Right lobe of liver (tissue), 6 donors: Measurements from ENCODE around the gene NTN4. TPM values are rescaled to one million over a fixed set of nuclear protein-coding genes. Genes with fewer than 3 reads are reported as not detected.
"Not testable (repeated sequence)": the region's sequence is repeated elsewhere in the genome, so short reads cannot be mapped to it uniquely, and the experiment has no call there.

Source experiments
- ATAC-seq, 4 donors: fragments of 200-7000 bp; cut with Tn5 transposase; one replicate each; pipeline ENCODE4 v1.9.1; 2020; ENCODE audit warnings: mild to moderate bottlenecking in 4 of 4, moderate library complexity in 4 of 4
- DNase-seq, 3 donors: peaks; one replicate each; pipeline ENCODE4 v3.0.0-alpha.2; 2020
- H3K27ac ChIP-seq, 3 donors: fragments of 200-600 bp; one replicate each; pipeline ENCODE4 v1.8.0; 2022
- H3K27me3 ChIP-seq, 2 donors: fragments of 200-600 bp; one replicate each; pipeline ENCODE4 v1.8.0; 2022
- H3K36me3 ChIP-seq, 4 donors: fragments of 200-600 bp; sonication (generic) in 1 of 4; one replicate each; pipeline versions ENCODE4 v1.5.1 to v1.8.0; 2017 to 2022; ENCODE audit warnings: control low read depth in 1 of 4
- H3K4me1 ChIP-seq, 4 donors: fragments of 200-600 bp; sonication (generic) in 1 of 4; one replicate each; pipeline versions ENCODE4 v1.5.1 to v1.8.0; 2017 to 2022; ENCODE audit warnings: control low read depth in 1 of 4
- H3K4me3 ChIP-seq, 3 donors: fragments of 200-600 bp; one replicate each; pipeline ENCODE4 v1.8.0; 2022
- H3K9me3 ChIP-seq, 4 donors: fragments of 200-600 bp; sonication (generic) in 1 of 4; one replicate each; pipeline versions ENCODE4 v1.5.1 to v1.8.0; 2017 to 2022; ENCODE audit warnings: control low read depth in 1 of 4
- POLR2A ChIP-seq: fragments of 450-650 bp; IDR thresholded peaks from one replicate; pipeline ENCODE4 v1.6.1; 2017; ENCODE audit warnings: antibody characterized with exemption, mild to moderate bottlenecking
- WGBS: methylation state at CpG from one replicate; pipeline ENCODE4 v1.1.6; 2018; ENCODE audit warnings: low coverage, low lambda C conversion rate; ENCODE audit not compliant: insufficient coverage; ENCODE audit errors: missing lambda C conversion rate; 5-methylcytosine and 5-hydroxymethylcytosine counted together
- intact Hi-C, 2 donors: fragments of 100-400 bp; cut with DNase I; formaldehyde crosslinking; loops; one replicate each; pipeline versions ENCODE4 v1.11.2 to v1.14.1; 2022
- total RNA-seq, 6 experiments: library from RNA; depleted of rRNA in 2 of 6; stranded (reverse); fragments of >200 nt in 2 of 6; fragmentation: NEBNext Ultra II Directional in 3 of 6; extraction: Animal tissue kit (Norgen Biotek cat#: 25700) in 3 of 6; gene quantifications; one replicate each; pipeline versions ENCODE4 v1.1.0 to v1.2.4, GENCODE V29; 2016 to 2023
- TF ChIP-seq, protein P1 (sequence below), 4 donors: fragments of 200-600 bp in 3 of 4; fragments of 450-650 bp in 1 of 4; IDR thresholded peaks; one replicate each; pipeline versions ENCODE4 v1.5.1 to v1.8.0; 2016 to 2022; ENCODE audit warnings: antibody characterized with exemption in 4 of 4, mild to moderate bottlenecking in 2 of 4
- donor health status: DM: no; HTN: yes; CAD: no.
- donor health status: DM: no; HTN: no; CAD: no.
- donor health status: DM: no; HTN: no; CAD: no.
- donor health status: DM: no; HTN: yes; CAD: no.
- donor health status: DM: no; HTN: yes; CAD: no.

Gene NTN4
- total RNA-seq, 6 experiments from 2014 or later: 14.7 to 28.7 (median 18.9) TPM

GRCh38 chr12:95738024-95738611 lies 52.4 kb downstream of the NTN4 start:
- ATAC-seq (no peak), DNase-seq (no peak)
- TF ChIP-seq POLR2A: no peak
- TF ChIP-seq, protein P1, sequence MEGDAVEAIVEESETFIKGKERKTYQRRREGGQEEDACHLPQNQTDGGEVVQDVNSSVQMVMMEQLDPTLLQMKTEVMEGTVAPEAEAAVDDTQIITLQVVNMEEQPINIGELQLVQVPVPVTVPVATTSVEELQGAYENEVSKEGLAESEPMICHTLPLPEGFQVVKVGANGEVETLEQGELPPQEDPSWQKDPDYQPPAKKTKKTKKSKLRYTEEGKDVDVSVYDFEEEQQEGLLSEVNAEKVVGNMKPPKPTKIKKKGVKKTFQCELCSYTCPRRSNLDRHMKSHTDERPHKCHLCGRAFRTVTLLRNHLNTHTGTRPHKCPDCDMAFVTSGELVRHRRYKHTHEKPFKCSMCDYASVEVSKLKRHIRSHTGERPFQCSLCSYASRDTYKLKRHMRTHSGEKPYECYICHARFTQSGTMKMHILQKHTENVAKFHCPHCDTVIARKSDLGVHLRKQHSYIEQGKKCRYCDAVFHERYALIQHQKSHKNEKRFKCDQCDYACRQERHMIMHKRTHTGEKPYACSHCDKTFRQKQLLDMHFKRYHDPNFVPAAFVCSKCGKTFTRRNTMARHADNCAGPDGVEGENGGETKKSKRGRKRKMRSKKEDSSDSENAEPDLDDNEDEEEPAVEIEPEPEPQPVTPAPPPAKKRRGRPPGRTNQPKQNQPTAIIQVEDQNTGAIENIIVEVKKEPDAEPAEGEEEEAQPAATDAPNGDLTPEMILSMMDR (IDR thresholded peaks at IDR 0.05): no peak
- H3K27ac ChIP-seq: no peak overlapping the region
- no peak overlapping the region for H3K4me3 ChIP-seq
- intact Hi-C loops: no loop called here
- H3K36me3 ChIP-seq: peaks cover 0 to 3% (median 0%) of the 10 kb centered on the region in 4 donors
- 86% methylated on average over 11 of the region's 11 CpGs for WGBS
- H3K9me3 ChIP-seq: no peaks in the 10 kb centered on the region
- no peaks in the 10 kb centered on the region for H3K27me3 ChIP-seq
- H3K4me1 ChIP-seq: no peaks in the 10 kb centered on the region

DNA sequence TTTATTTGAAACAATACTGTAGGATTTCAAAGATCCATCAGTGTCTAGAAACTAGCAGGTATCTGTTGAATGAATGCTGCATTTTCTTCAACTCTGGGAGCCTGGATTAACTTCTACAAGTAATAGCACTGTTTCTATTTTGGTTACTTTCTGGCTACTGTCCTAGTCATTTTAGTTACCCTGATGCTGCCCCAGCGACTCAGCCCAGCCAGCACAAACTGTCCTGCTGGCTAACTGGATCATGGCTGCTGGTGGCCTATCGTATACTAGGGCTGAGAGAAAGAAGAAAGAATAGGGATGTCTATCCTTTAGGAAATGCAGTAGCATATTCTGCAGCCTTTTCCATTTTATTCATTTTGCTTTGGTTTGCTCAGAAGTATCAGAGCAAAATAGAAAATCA lies 53.9 kb downstream of the NTN4 start:
- Histone ChIP-seq H3K27me3 (no peaks in the 10 kb centered on the region), H3K9me3 (no peaks in the 10 kb centered on the region), H3K4me1 (no peaks in the 10 kb centered on the region), H3K27ac (no peak overlapping the region), H3K4me3 (no peak overlapping the region), H3K36me3 (peaks cover 0 to 3% (median 0%) of the 10 kb centered on the region in 4 donors)
- DNase-seq (no peak), ATAC-seq (no peak)
- intact Hi-C loops: no loop called here
- TF ChIP-seq POLR2A: no peak
- TF ChIP-seq, protein P1 (IDR thresholded peaks at IDR 0.05): no peak
- 81% methylated on average over 2 of the region's 2 CpGs for WGBS

GRCh38 chr12:95735728-95736127 lies 54.8 kb downstream of the NTN4 start:
- H3K36me3 ChIP-seq, H3K27ac ChIP-seq, intact Hi-C loops, H3K4me1 ChIP-seq, H3K4me3 ChIP-seq, ATAC-seq, DNase-seq, H3K27me3 ChIP-seq, H3K9me3 ChIP-seq: not testable (repeated sequence)
- 80% methylated on average over 5 of the region's 5 CpGs for WGBS

- H3K9me3 ChIP-seq: no peaks in the 10 kb centered on the region
- H3K27me3 ChIP-seq: no peaks in the 10 kb centered on the region
- WGBS: 73% methylated on average over 3 of the region's 3 CpGs
- TF ChIP-seq, protein P1 (IDR thresholded peaks at IDR 0.05): no peak
- no peak for TF ChIP-seq POLR2A
- DNase-seq (no peak), ATAC-seq (no peak)
- peaks cover 0 to 3% (median 0%) of the 10 kb centered on the region in 4 donors for H3K36me3 ChIP-seq
- H3K4me3 ChIP-seq: no peak overlapping the region
- H3K27ac ChIP-seq: no peak overlapping the region
- H3K4me1 ChIP-seq: no peaks in the 10 kb centered on the region
- intact Hi-C loops: no loop called here
Observed at GRCh38 chr12:95733141-95733825, 57.3 kb downstream of the NTN4 start.

GRCh38 chr12:95731519-95731958 lies 59.0 kb downstream of the NTN4 start:
- no peaks in the 10 kb centered on the region for H3K4me1 ChIP-seq
- intact Hi-C loops: no loop called here
- no peaks in the 10 kb centered on the region for H3K27me3 ChIP-seq
- H3K27ac ChIP-seq: no peak overlapping the region
- ATAC-seq: no peak
- H3K9me3 ChIP-seq: no peaks in the 10 kb centered on the region
- WGBS: 68% methylated on average over 7 of the region's 7 CpGs
- no peak for TF ChIP-seq POLR2A
- TF ChIP-seq, protein P1 (IDR thresholded peaks at IDR 0.05): no peak
- H3K4me3 ChIP-seq: no peak overlapping the region
- H3K36me3 ChIP-seq: no peaks in the 10 kb centered on the region
- no peak for DNase-seq
